K562 (cell line): ENCODE measurements around the gene HIVEP3. TPM values are rescaled to one million over a fixed set of nuclear protein-coding genes. Genes with fewer than 3 reads are reported as not detected.

Experiments
- ATAC-seq: fragments of 200-7000 bp; cut with Tn5 transposase; 3 replicates; pipeline ENCODE4 v1.9.1; 2020; ENCODE audit warnings: moderate library complexity
- BruUV-seq: library from RNA; stranded (reverse); fragments of 400-500 nt; replicated peaks from 2 replicates; lab custom pipeline; 2021; lab: Mats Ljungman, UMichigan
- CTCF ChIA-PET: fragments of 300-600 bp; formaldehyde crosslinking; extraction: SDS; loops from one replicate; lab custom pipeline; 2021; ENCODE audit warnings: low intra/inter-chr PET ratio; lab: Yijun Ruan, JAX
- POLR2A ChIA-PET: fragments of 300-600, 350-650 bp; sonication (Branson Sonifier 250); formaldehyde crosslinking; extraction: SDS; loops from one replicate; lab custom pipeline; 2021; ENCODE audit warnings: antibody characterized with exemption, inconsistent platforms; lab: Yijun Ruan, JAX
- DNase-seq, 4 experiments: peaks; one replicate each; pipeline versions ENCODE4 v3.0.0 to v3.0.0-alpha.2; 2011 to 2018; ENCODE audit warnings: low spot score in 3 of 4, mixed read lengths in 3 of 4; ENCODE audit errors: extremely low read depth in 1 of 4
- FAIRE-seq: peaks from 2 replicates; lab custom pipeline; 2011; peaks lifted over from hg19 to GRCh38; lab: Jason Lieb, UNC
- H2AFZ ChIP-seq: 2 replicates; pipeline ENCODE4 v1.6.0; 2011; ENCODE audit warnings: low read depth, low read length, control low read depth, inconsistent platforms
- H3K27ac ChIP-seq: fragments of 200-600 bp; 3 replicates; pipeline ENCODE4 v1.8.0; 2011; ENCODE audit warnings: low read depth, mild to moderate bottlenecking, control low read depth, inconsistent platforms, low read length, moderate library complexity, mixed read lengths; ENCODE audit errors: extremely low read depth
- H3K27me3 ChIP-seq, 2 experiments: fragments of 300-600 bp in 1 of 2; 2 replicates in 1 of 2; 3 replicates in 1 of 2; pipeline versions ENCODE4 v1.6.0 to v1.8.0; 2011; ENCODE audit warnings: inconsistent platforms in 2 of 2, low read length in 2 of 2, mild to moderate bottlenecking in 1 of 2, mixed read lengths in 1 of 2, moderate library complexity in 1 of 2; ENCODE audit not compliant: control insufficient read depth in 2 of 2, insufficient read depth in 2 of 2
- H3K36me3 ChIP-seq: fragments of 300-600 bp; 3 replicates; pipeline ENCODE4 v1.8.0; 2011; ENCODE audit warnings: mild to moderate bottlenecking, low read length, inconsistent platforms; ENCODE audit not compliant: control insufficient read depth, insufficient read depth
- H3K4me1 ChIP-seq, 2 experiments: fragments of 200-600 bp in 1 of 2; replicated peaks in 1 of 2; 2 replicates in 1 of 2; 3 replicates in 1 of 2; pipeline versions ENCODE4 v1.5.1 to v1.8.0; 2011; ENCODE audit warnings: inconsistent platforms in 2 of 2, low read length in 2 of 2, mild to moderate bottlenecking in 1 of 2, mixed read lengths in 1 of 2, moderate library complexity in 1 of 2; ENCODE audit not compliant: control insufficient read depth in 2 of 2, insufficient read depth in 2 of 2
- H3K4me2 ChIP-seq: 2 replicates; pipeline ENCODE4 v1.6.1; 2011; ENCODE audit warnings: low read length, control low read depth, inconsistent platforms, mixed read lengths; ENCODE audit not compliant: insufficient read depth
- H3K4me3 ChIP-seq: fragments of 200-600 bp; sonication (generic), shearing (Covaris generic); 2 replicates; pipeline ENCODE4 v1.5.1; 2016; ENCODE audit warnings: control low read depth, inconsistent platforms
- H3K79me2 ChIP-seq: fragments of 200-600 bp; 3 replicates; pipeline ENCODE4 v1.8.0; 2011; ENCODE audit warnings: low read length, inconsistent platforms; ENCODE audit not compliant: control insufficient read depth, insufficient read depth
- H3K9ac ChIP-seq, 2 experiments: 2 replicates each; pipeline versions ENCODE4 v1.6.0 to v1.6.1; 2011; ENCODE audit warnings: low read depth in 2 of 2, low read length in 2 of 2, control low read depth in 1 of 2, inconsistent platforms in 1 of 2, mild to moderate bottlenecking in 1 of 2, mixed read lengths in 1 of 2; ENCODE audit not compliant: insufficient read depth in 1 of 2
- H3K9me1 ChIP-seq: one replicate; pipeline ENCODE4 v1.6.0; 2011; ENCODE audit warnings: inconsistent platforms, mild to moderate bottlenecking, low read length, moderate library complexity; ENCODE audit not compliant: control insufficient read depth, insufficient read depth
- H3K9me3 ChIP-seq: replicated peaks from 2 replicates; pipeline ENCODE4 v1.5.1; 2011; ENCODE audit warnings: low read depth, low read length, inconsistent platforms; ENCODE audit not compliant: control insufficient read depth, insufficient read depth
- H4K20me1 ChIP-seq: replicated peaks from 2 replicates; pipeline ENCODE4 v1.6.1; 2011; ENCODE audit warnings: low read length, inconsistent platforms, mixed read lengths; ENCODE audit not compliant: control insufficient read depth, insufficient read depth
- BHLHE40 ChIP-seq: IDR thresholded peaks from 2 replicates; pipeline ENCODE4 v1.6.1; 2011; ENCODE audit warnings: low read length, improper control_type of control experiment
- DLX4 ChIP-seq: fragments of 250-450 bp; sonication (Bioruptor Pico); IDR thresholded peaks from 2 replicates; pipeline ENCODE4 v1.6.1; 2021; ENCODE audit warnings: mild to moderate bottlenecking
- ERF ChIP-seq: fragments of 450-650 bp; formaldehyde crosslinking; IDR thresholded peaks from 2 replicates; pipeline ENCODE4 v1.4.0; 2020; ENCODE audit warnings: mild to moderate bottlenecking, mixed read lengths
- FOXM1 ChIP-seq, 2 experiments: fragments of 450-650 bp in 1 of 2; sonication (generic) in 1 of 2; formaldehyde crosslinking in 1 of 2; IDR thresholded peaks; 2 replicates each; pipeline versions ENCODE4 v1.6.1 to v1.9.0; 2017 to 2022; ENCODE audit warnings: low read depth in 2 of 2, mild to moderate bottlenecking in 2 of 2, missing genetic modification reagents in 1 of 2, moderate library complexity in 1 of 2
- HES1 ChIP-seq: fragments of 450-650 bp; IDR thresholded peaks from 2 replicates; pipeline ENCODE4 v1.6.1; 2016; ENCODE audit warnings: low read depth, mild to moderate bottlenecking, moderate library complexity
- LARP7 ChIP-seq: fragments of 450-650 bp; IDR thresholded peaks from 2 replicates; pipeline ENCODE4 v1.6.1; 2016
- MAZ ChIP-seq, 2 experiments: fragments of 450-650 bp in 1 of 2; sonication (generic) in 1 of 2; formaldehyde crosslinking; IDR thresholded peaks in 1 of 2; conservative IDR thresholded peaks in 1 of 2; 2 replicates each; pipeline versions ENCODE4 v1.4.0 to v1.5.0; 2020; ENCODE audit warnings: mild to moderate bottlenecking in 1 of 2, missing genetic modification reagents in 1 of 2
- SMARCA5 ChIP-seq: fragments of 450-650 bp; IDR thresholded peaks from 2 replicates; pipeline ENCODE4 v1.6.1; 2016
- SPI1 ChIP-seq: IDR thresholded peaks from 2 replicates; pipeline ENCODE4 v1.6.1; 2011; ENCODE audit warnings: low read depth, low read length, control low read depth, borderline replicate concordance
- ZNF165 ChIP-seq: fragments of 250-450 bp; sonication (Bioruptor Pico); IDR thresholded peaks from 2 replicates; pipeline ENCODE4 v1.4.0; 2020; ENCODE audit warnings: borderline replicate concordance
- ZNF212 ChIP-seq: fragments of 450-650 bp; formaldehyde crosslinking; IDR thresholded peaks from 2 replicates; pipeline ENCODE4 v1.4.0; 2020; ENCODE audit warnings: mild to moderate bottlenecking
- ZNF280A ChIP-seq: fragments of 450-650 bp; IDR thresholded peaks from 2 replicates; pipeline ENCODE4 v1.6.1; 2018; ENCODE audit warnings: mild to moderate bottlenecking, low read depth; ENCODE audit not compliant: partially characterized antibody
- ZNF511 ChIP-seq: sonication (generic); formaldehyde crosslinking; IDR thresholded peaks from 2 replicates; pipeline ENCODE4 v1.8.0; 2022; ENCODE audit warnings: mild to moderate bottlenecking, missing genetic modification reagents
- ZNF785 ChIP-seq: fragments of 250-450 bp; sonication (Bioruptor Pico); IDR thresholded peaks from 2 replicates; pipeline ENCODE4 v1.4.0; 2020; ENCODE audit warnings: mild to moderate bottlenecking
- WGBS: fragments of 100-300 bp; shearing (Covaris generic); methylation state at CpG from one replicate; pipeline ENCODE4 v1.1.6; 2016; ENCODE audit warnings: low coverage, mixed read lengths; ENCODE audit not compliant: insufficient coverage; ENCODE audit errors: missing lambda C conversion rate; 5-methylcytosine and 5-hydroxymethylcytosine counted together
- in situ Hi-C: fragments of 300-500 bp; cut with MboI; formaldehyde crosslinking; loops from 4 replicates; pipeline ENCODE4 v1.15.0; 2018; ENCODE audit warnings: inconsistent platforms, mixed read lengths
- intact Hi-C: fragments of 100-400 bp; cut with micrococcal nuclease; formaldehyde crosslinking; loops from 2 replicates; pipeline ENCODE4 v1.14.2; 2022
- polyA plus RNA-seq, 8 experiments: library from polyadenylated mRNA; depleted of rRNA in 4 of 8; stranded (reverse) in 5 of 8; unstranded in 3 of 8; fragments of >200 nt; fragmentation: Nextera tagmentation in 2 of 8; fragmentation: Illumina TruSeq in 1 of 8; extraction: Ambion mirVana in 2 of 8; extraction: Trizol in 1 of 8; gene quantifications; 2 replicates each; pipeline versions ENCODE4 v1.2.1 to v1.2.3, GENCODE V29; 2011 to 2014; ENCODE audit warnings: inconsistent platforms in 1 of 8, missing spikeins in 1 of 8
- total RNA-seq, 7 experiments: library from RNA; depleted of rRNA in 6 of 7; stranded (reverse); fragments of >200 nt in 6 of 7; fragmentation: Illumina TruSeq in 2 of 7; extraction: Trizol in 2 of 7; gene quantifications; 2 replicates each; pipeline versions ENCODE4 v1.2.1 to v1.2.3, GENCODE V29; 2011 to 2021; ENCODE audit warnings: low replicate concordance in 1 of 7
- TF ChIP-seq, protein P1 (sequence below): fragments of 250-450 bp; sonication (Bioruptor Pico); IDR thresholded peaks from 2 replicates; pipeline ENCODE4 v1.5.1; 2021; ENCODE audit warnings: mild to moderate bottlenecking

HIVEP3 gene
- total and polyA plus RNA-seq, 9 of the 15 experiments (the other 6 are each of a cell fraction or from before 2014, with no cell fraction given): 0.09 to 0.58 (median 0.34) TPM; not detected in 1

GRCh38 chr1:41917076-41917475 is 1.6 kb downstream of the HIVEP3 start:
- H2AFZ ChIP-seq: no peak overlapping the region
- H3K27me3 ChIP-seq: peaks cover 23 to 44% of the 10 kb centered on the region in 2 experiments; a peak in 4 of 5 replicates
- no TSS peak for BruUV-seq
- no peaks in the 10 kb centered on the region for H3K36me3 ChIP-seq
- DNase-seq (no peak), ATAC-seq (no peak), FAIRE-seq (no peak)
- H3K27ac ChIP-seq: no peak overlapping the region
- H3K79me2 ChIP-seq: no peaks in the 10 kb centered on the region
- in situ Hi-C loops: no loop called here
- H3K9ac ChIP-seq: no peak overlapping the region
- H4K20me1 ChIP-seq: 0 out of 2 replicates have a peak, but pooled peaks cover 3% of the 10 kb centered on the region
- CTCF ChIA-PET: no interaction called here
- no peak overlapping the region for H3K4me2 ChIP-seq
- no peaks in the 10 kb centered on the region for H3K9me3 ChIP-seq
- peaks cover 0 to 12% of the 10 kb centered on the region in 2 experiments; a peak in 2 of 5 replicates for H3K4me1 ChIP-seq
- TF ChIP-seq LARP7 (no peak), ZNF212 (CRISPR knock-in tag) (no peak), HES1 (no peak), MAZ (CRISPR knock-in tag; conservative IDR thresholded peaks at IDR 0.05 in 1 of 2, IDR thresholded peaks at IDR 0.05 in 1 of 2) (no peak), ZNF165 (CRISPR knock-in tag) (no peak), FOXM1 (IDR thresholded peaks at IDR 0.05; ENCODE audit: low read depth) (no peak), FOXM1 (CRISPR knock-in tag; IDR thresholded peaks at IDR 0.05; ENCODE audit: low read depth) (no peak), BHLHE40 (no peak), SMARCA5 (no peak), ERF (CRISPR knock-in tag) (no peak), ZNF785 (CRISPR knock-in tag) (no peak), ZNF511 (CRISPR knock-in tag) (no peak), SPI1 (no peak), DLX4 (CRISPR knock-in tag) (no peak), ZNF280A (no peak)
- TF ChIP-seq, protein P1, sequence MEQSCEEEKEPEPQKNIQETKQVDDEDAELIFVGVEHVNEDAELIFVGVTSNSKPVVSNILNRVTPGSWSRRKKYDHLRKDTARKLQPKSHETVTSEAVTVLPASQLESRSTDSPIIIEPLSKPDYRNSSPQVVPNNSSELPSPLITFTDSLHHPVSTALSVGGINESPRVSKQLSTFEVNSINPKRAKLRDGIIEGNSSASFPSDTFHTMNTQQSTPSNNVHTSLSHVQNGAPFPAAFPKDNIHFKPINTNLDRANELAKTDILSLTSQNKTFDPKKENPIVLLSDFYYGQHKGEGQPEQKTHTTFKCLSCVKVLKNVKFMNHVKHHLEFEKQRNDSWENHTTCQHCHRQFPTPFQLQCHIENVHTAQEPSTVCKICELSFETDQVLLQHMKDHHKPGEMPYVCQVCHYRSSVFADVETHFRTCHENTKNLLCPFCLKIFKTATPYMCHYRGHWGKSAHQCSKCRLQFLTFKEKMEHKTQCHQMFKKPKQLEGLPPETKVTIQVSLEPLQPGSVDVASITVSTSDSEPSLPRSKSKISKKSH (CRISPR knock-in tag): no peak
- intact Hi-C loops: no loop called here
- H3K9me1 ChIP-seq: no peaks in the 10 kb centered on the region
- WGBS: 6% methylated on average over 7 of the region's 7 CpGs
- POLR2A ChIA-PET: no interaction called here
- H3K4me3 ChIP-seq: no peak overlapping the region
